ENCODE measurements around the gene HIBCH. TPM values are rescaled to one million over a fixed set of nuclear protein-coding genes. Genes with fewer than 3 reads are reported as not detected.
"Not testable (repeated sequence)": the region's sequence is repeated elsewhere in the genome, so short reads cannot be mapped to it uniquely, and the experiment has no call there.

HIBCH gene
- total RNA-seq, 1 donor, result 6.2 TPM

DNA sequence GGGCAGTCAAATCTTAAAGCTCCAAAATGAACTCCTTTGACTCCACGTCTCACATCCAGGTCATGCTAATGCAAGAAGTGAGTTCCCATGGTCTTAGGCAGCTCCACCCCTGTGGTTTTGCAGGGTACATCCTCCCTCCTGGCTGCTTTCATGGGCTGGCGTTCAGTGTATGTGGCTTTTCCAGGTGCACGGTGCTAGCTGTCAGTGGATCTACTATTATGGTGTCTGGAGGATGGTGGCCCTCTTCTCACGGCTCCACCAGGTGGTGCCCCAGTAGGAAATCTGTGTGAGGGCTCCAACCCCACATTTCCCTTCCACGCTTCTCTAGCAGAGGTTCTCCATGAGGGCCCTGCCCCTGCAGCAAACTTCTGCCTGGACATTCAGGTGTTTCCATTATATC is 151.9 kb downstream of the HIBCH start:
- DNase-seq (ENCODE audit: low read depth in 2 of 3, low spot score in 2 of 3), result no peak

DNA sequence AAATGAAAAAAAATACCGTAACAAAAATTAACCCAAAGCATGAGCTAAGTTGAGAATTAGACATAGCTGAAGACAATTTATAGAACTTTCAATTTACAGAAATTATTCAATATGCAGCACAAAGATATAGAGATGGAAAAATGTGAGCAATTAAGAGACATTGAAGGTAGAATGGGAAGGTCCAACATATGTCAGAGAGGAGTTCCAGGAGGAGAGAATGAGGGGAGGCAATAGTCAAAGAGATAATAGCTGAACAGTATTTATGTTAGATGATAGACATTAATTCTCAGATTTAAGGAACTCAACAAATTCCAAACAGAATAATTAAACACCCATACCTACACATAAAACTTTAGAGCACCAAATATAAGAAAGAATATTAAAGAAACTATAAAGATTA is 154.1 kb downstream of the HIBCH start:
- no peak for DNase-seq (ENCODE audit: low read depth in 2 of 3, low spot score in 2 of 3)

DNA sequence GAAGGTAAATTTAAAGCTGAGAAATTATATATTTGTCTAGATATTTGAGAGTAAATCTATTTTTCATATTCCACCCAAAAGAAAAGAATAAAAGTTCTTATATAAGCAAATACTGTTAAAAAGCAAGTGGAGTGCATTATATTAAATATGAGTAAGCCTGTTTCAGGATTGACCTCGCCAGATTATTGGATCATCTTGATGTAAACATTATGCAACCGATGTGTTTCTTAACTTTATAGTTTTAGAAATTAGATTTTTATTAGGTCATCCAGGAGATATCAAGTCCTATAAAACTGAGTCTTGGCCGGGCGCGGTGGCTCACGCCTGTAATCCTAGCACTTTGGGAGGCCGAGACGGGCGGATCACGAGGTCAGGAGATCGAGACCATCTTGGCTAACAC is 156.8 kb downstream of the HIBCH start:
- no peak for DNase-seq (ENCODE audit: low read depth in 2 of 3, low spot score in 2 of 3)

DNA sequence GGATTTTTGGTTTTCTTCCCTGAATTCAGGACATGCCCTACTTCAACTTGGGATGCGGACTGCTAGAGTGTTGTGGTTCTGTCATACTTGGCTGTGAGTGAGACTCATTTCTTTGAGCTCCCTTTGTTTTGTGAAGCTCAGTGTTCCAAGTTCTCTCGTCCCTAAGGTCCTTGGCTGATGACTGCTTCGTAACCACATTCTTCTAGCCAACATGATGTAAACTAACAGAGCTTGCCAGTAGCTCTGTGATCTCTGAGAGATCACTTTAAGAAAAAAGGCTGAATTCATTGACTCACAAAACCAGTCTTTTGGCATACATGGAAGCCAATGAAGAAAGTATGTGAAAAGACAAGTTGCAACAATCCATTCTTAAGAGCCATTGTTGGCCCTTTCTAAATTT is 160.2 kb downstream of the HIBCH start:
- no peak for DNase-seq (ENCODE audit: low read depth in 2 of 3, low spot score in 2 of 3)

DNA sequence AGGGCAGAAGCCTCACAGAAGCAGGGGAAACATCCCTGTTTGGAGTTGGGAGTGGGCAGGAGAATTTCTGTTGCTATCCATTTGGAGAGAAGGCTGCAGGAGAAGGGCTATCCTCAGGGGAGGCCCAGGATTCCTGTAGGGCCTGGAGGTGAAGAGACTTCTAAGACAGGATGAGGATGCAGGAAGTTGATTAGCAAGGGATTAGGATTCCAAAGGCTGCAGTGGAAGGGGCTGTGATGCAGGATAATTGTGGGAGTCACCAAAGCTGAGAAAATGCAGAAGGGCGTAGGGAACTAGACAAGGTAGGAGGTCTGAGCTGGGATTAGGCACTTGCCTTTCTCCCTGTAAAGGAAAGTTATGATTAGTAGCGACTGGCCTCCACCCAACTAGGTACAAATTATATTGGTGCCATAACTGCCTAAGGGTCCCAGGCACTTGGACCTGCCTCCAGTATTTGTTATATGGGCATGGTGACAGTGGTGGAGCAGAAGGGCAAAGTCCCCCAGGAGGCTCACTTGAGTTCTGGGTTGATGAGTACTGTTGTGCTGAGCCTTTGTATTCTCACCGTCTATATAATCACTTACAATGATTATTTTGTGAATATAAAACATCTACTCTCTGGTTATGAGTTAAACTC is 160.7 kb downstream of the HIBCH start:
- no peak for DNase-seq (ENCODE audit: low read depth in 2 of 3, low spot score in 2 of 3)

DNA sequence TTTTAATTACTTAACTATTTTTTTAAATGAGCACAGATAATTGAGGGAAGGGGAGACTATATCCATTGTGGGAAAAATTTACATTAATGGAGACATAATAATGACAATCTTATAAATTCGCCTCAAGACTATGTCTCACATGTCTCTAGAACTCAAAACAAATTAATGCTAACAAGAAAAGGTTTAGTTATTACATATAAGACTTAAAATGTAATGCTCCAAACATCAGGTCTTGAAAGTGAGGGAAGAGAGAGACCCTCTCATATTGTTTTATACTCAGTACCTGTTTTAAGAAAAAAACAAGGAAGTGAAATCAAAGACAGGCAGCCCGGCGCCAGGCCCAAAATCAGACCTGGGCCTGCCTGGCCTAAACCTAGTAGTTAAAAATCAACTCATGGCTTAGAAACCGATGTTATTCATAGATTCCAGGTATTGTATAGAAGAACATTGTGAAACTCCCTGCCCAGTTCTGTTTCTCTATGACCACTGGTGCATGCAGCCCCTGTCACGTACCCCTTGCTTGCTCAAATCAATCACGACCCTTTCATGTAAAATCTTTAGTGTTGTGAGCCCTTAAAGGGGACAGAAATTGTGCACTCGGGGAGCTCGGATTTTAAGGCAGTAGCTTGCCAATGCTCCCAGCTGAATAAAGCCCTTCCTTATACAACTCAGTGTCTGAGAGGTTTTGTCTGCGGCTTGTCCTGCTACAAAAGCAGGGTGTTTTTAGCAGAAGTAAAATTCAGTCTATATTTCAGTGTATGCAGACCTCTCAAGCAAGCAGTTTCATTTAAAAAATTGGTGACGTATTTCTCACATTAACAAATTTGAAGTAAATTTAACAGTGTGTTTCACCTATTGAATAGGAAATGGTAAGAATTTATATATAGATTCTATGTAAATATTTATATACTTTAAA is 161.8 kb downstream of the HIBCH start:
- DNase-seq (ENCODE audit: low read depth in 2 of 3, low spot score in 2 of 3), result not testable (repeated sequence)

DNA sequence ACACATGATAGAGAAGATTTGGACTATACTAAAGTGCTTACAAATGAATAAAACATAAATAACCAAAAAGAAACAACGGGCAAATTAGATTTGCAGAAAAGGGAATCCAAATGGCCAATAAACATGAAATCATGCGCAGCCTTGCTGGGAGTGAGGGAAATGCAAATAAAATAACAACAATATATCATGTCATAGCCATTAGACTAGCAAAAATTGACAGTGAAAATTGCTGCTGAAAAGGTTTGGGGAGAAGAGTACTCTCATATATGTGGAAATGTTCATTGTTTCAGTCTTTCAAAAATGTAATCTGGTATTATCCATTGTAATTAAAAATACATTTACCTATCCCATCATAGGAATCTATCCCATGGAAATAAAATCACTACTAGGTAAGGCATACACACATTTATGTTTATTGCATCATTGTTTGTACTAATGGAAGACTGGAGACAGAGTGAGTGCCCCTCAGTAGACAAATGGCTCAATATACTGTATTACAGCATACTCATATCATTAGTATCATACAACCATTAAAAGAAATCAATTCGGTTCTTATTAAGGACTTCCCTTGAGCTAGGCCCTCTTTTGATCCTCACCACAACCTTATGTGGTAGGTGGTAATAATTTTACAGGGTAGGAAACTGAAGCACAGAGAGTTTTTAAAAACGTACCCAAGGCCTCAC is 163.0 kb downstream of the HIBCH start:
- DNase-seq (ENCODE audit: low read depth in 2 of 3, low spot score in 2 of 3), result no peak

Other genes with a start within 250 kb of the HIBCH start
- 3.8 TPM for gene INPP1, start 23.8 kb upstream of the HIBCH start, total RNA-seq
- gene MFSD6, start 88.5 kb upstream of the HIBCH start, total RNA-seq, result 50.1 TPM
- gene NEMP2, start 214.9 kb upstream of the HIBCH start, total RNA-seq, result 6.2 TPM